GM21526 (cell line): ENCODE measurements around the gene ANGEL2.
"Not testable (repeated sequence)": the region's sequence is repeated elsewhere in the genome, so short reads cannot be mapped to it uniquely, and the experiment has no call there.

Experiments used
- ATAC-seq: cut with Tn5 transposase; IDR thresholded peaks from one replicate; pipeline ENCODE4 v1.9.1; 2021; ENCODE audit warnings: moderate library complexity; ENCODE audit not compliant: unreplicated experiment, low FRiP score

ANGEL2 gene

DNA sequence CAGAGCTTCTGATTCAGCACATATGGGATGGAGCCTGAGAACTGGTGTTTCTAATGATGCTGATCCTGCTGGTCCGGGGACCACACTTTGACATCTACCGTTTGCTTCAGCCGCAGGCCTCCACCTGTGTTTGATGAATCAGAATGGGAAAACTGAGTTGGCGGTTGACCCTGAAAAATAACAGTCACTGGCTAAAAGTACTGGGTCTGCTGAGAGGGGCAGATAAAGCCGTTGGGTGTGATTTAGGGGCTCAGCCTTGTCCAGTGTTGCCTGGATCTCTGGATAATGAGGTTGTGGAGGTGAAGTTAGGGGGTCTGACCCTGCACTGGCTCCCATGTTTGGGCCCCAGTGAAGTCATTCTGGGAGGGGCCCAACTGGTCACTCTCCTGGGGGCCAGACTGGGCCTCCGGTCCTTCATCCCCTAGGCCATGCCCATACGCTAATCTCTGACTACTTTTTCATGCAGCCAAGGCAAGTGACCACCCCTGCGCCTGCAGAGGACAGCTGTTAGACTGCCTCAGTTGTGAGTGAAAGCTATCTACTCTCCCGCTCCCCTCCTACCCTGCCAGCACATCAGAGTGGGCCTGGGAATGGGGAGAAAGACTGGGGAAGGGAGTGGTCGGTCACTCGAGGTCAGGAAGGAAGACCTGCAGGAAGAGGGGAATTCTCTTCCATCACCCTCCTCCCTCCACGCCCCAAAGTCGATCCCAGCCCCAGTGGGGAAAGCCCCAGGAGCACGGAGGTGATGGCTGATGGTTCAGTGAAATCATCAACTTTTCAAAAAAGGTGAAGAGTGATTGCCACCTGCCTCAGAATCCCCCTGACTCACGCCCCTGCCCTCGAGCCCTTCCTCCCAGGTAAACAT, 37.7 kb downstream of the ANGEL2 start:
- peak; percentile 34 for ATAC-seq

- ATAC-seq = no peak
These were observed 39.1 kb downstream of the ANGEL2 start for GRCh38 chr1:212976586-212976985.

- no peak for ATAC-seq
These were observed 40.4 kb downstream of the ANGEL2 start for GRCh38 chr1:212975111-212975918.

DNA sequence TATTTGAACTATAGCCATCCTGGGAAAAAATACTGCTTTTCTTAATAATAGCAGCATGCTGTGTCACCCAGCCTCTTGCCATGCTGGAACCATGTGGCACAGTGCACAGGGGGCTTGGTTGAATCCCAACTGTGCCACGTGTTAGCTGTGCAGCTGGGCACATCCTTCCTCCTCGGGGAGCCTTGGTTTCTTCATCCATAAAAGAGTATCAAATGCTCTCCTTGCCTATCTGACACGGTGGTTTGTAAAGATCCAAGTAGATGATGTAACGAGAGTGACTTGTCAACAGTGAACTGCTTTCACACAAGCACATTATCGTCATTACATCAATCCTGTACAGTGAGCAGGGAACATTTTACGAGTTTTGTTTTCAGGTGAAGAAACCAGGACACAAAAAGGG, 41.0 kb downstream of the ANGEL2 start:
- ATAC-seq = no peak

GRCh38 chr1:212973899-212974298, 41.8 kb downstream of the ANGEL2 start:
- no peak for ATAC-seq

- no peak for ATAC-seq
These were observed 42.2 kb downstream of the ANGEL2 start for GRCh38 chr1:212973426-212973825.

- no peak for ATAC-seq
These were observed 44.4 kb downstream of the ANGEL2 start for GRCh38 chr1:212971312-212971711.

- no peak for ATAC-seq
These were observed 45.6 kb downstream of the ANGEL2 start for GRCh38 chr1:212970085-212970484.

DNA sequence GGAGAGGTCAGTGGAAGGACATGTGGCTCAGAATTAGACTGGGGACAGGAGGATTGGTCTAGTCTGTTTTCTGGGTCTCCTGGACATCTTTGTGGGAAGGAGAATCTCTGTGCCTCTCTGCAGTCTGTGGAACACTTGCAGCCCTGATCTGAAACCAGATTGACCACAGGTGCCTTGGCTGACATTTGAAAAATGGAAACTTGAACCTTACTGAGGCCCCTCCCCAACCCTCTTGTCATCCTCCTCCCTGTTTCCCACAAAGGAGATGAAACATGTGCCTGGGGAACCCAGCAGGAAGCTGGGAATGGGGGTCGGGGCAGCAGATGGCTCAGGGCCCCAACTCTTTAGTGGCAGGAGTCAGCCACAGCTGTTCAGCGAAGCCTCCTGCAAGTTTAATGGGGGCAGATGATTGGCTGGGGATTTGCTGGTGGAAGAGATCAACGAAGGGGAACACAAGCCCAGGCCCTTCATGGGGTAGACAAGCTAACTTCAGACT, 47.3 kb downstream of the ANGEL2 start:
- no peak for ATAC-seq

DNA sequence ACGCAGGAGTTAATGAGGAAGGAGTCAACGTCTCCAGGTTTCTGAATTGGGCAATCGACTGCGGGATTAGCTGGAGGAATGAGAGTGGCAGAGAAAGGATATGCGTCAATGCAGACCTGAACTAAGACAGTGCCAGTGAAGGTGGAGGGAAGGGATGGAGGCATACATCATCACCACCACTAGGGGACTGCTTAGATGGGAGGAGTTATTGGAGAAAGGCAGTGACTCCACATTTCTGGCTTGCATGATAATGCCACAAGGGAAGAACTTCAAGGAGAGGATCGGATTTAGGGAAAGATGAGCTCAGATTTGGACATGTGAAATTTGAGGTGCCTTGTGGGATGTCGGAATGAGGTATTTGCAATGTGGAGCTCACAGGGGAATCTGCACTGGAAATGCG, 47.9 kb downstream of the ANGEL2 start:
- ATAC-seq = peak; percentile 57

GRCh38 chr1:212966616-212967015, 49.1 kb downstream of the ANGEL2 start:
- no peak for ATAC-seq

GRCh38 chr1:212964993-212965392, 50.7 kb downstream of the ANGEL2 start:
- not testable (repeated sequence) for ATAC-seq

- ATAC-seq = no peak
These were observed 51.6 kb downstream of the ANGEL2 start for GRCh38 chr1:212964102-212964501.

- ATAC-seq = no peak
These were observed 53.2 kb downstream of the ANGEL2 start for GRCh38 chr1:212962509-212962908.

- no peak for ATAC-seq
These were observed 54.7 kb downstream of the ANGEL2 start for GRCh38 chr1:212960932-212961331.

GRCh38 chr1:212959266-212960220, 56.1 kb downstream of the ANGEL2 start:
- ATAC-seq = peak; percentile 75

DNA sequence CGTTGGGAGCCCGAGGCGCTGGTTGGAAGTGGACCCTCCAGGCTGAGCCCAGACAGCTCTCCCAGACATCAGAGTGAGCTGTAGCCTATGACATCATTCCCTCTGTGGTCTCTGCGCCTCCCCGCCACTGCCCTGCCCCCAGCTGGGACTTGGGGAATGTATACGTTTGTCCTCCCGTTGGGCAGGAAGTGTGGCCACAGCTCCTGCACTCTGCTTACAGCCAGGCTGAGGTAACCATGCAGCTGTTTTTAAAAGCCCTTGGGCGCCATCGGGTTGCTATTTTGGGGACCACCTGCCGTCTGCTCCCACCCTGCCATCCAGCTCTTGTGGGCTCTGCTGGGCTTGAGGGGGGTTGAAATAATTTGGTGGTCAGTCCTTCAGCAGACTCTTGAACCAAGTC, 57.5 kb downstream of the ANGEL2 start:
- ATAC-seq = no peak

- ATAC-seq = no peak
These were observed 58.1 kb downstream of the ANGEL2 start for GRCh38 chr1:212957546-212957945.

DNA sequence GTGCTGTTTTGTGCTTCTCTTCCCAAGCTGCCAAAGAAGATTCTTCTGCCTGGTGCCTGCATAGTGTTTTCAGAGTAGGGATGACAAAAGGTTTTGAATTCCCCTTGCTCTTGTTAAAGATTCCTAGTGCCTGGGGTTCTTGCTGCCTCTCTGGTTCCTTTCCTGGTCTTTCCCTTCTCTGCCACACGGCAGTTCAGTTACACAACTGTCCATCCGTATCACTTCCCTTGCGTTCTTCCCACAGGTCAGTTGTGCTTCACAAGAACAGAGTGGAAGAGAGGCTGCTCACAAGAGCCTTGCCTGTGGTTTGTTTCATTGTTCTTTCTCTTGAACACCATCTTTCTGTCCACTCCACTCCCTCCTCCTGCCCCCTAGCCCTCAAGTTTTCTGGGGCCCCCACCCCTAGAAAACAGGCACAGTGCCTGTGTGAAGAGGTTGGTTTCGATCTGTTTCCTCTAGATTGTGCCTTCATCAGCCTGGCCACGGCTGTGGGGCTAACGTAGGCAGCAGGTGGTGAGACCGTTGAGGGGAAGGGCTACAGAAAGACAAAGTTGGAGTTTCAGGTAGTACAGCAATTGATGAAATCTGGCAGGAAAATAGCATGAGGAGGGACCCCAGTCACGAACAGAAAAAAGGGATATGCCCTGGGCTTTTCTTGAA, 59.6 kb downstream of the ANGEL2 start:
- no peak for ATAC-seq

DNA sequence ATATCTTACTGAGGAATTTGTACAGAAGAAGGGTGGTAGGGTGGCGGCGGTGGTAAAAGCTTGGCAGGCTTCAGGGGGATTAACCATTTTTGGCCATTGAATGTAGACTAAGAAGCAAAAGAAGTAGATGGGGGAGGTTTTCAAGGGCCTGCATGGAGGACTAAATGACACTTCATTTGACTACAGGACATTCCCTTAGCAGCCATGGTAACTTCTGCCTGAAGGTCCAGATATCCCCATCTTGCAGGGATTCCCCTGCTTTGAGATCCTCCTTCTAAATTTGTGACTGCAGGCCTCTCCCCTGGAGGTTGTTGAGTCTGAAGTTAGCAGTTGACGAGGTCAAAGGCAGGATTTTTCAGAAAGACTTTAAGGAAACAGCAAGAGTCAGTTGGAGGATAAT, 60.6 kb downstream of the ANGEL2 start:
- no peak for ATAC-seq
